ENCODE results near the gene STYXL2.

Gene STYXL2

DNA sequence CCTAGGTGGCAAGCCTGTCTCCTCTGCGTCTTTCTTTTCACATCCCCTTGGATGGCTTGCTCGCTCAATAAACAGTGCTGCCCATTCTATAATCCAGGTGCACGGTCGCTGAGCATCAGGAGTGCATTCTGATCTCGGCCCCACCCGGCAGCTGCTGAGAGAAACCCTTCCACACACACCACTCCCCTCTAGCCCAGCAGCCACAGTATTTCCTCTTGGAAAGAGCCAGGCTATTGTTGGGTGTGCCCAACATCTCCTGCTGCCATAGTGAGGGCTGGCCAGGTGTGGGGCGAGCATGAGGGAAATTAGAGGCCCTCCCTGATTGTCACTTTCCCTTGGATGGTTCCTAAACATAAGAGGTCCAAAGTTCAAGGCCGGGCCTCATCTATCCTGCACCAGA lies 28.4 kb upstream of the STYXL2 start:
- TF ChIP-seq CTCF (IDR thresholded peaks at IDR 0.05), result no peak
- DNase-seq (ENCODE audit: low spot score), result no peak
- no peak overlapping the region for H3K27ac ChIP-seq
- no peak overlapping the region for H3K4me3 ChIP-seq

DNA sequence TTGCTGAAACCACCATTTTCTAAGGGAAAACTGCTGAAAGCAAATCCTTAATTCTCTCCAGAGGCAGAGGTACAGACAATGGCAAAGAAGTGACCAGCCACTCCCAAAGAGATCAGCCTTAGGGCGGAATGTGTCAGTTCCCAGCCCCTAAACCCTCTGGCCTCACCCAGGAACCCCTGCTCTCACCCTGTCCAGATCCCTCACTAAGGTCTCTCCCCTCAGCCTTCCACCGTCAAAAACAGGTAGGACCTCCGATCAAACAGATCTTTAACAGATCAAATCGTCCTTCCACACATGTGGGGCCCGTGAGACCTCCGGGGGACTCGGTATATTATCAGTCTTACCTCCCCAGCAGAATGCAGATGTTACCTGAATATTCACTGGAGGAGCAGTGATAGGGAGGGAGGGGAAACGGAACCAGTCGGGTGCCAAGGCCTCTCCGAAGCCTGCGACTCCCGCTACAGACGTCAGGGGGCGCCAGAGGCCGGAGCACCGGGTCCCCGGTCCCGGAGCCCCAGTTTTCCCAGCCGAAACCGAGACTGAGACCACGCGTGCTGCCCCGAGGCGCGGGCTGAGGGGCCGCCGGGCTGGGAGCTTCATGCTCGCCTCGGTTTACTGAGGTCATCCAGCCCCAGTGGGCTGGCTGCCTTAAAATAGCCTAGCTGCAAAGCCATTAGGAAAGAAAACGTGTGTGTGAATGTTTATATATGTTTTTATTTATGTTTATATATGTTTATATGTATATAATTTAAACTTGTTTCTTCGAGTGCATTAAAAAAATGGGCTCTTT lies 27.3 kb upstream of the STYXL2 start:
- Histone ChIP-seq H3K27ac (no peak overlapping the region), H3K4me3 (peak overlapping the region; percentile 30)
- DNase-seq (ENCODE audit: low spot score), result no peak
- peak; percentile 92 for TF ChIP-seq CTCF (IDR thresholded peaks at IDR 0.05)

GRCh38 chr1:167067904-167068303 lies 26.0 kb upstream of the STYXL2 start:
- no peak for TF ChIP-seq CTCF (IDR thresholded peaks at IDR 0.05)
- DNase-seq (ENCODE audit: low spot score), result no peak
- Histone ChIP-seq H3K4me3 (no peak overlapping the region), H3K27ac (no peak overlapping the region)

DNA sequence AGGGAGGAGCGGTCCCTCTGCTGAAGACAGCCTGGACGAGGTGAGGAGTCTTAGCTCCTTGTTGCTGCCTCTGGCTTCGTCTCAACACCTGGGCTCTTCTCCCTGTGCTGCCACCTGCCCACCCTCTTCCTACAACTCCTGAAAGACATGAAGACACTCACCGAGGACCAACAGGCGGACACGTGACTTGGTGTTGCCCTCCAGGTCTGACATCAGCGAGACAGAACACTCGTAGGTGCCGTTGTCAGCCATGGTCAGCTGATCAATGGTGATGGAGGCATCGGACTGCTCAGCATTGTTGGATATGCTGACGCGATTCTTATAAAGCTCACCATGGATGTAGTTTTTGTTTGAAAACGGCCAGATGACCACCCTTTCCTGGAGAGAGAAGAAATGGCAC lies 25.1 kb upstream of the STYXL2 start:
- no peak for DNase-seq (ENCODE audit: low spot score)
- no peak for TF ChIP-seq CTCF (IDR thresholded peaks at IDR 0.05)
- H3K4me3 ChIP-seq, result no peak overlapping the region

GRCh38 chr1:167071286-167071685 lies 22.6 kb upstream of the STYXL2 start:
- H3K27ac ChIP-seq, result no peak overlapping the region
- no peak for DNase-seq (ENCODE audit: low spot score)
- no peak for TF ChIP-seq CTCF (IDR thresholded peaks at IDR 0.05)

More for the DNA sequence above, 25.1 kb upstream of the STYXL2 start:
- no peak overlapping the region for H3K27ac ChIP-seq

DNA sequence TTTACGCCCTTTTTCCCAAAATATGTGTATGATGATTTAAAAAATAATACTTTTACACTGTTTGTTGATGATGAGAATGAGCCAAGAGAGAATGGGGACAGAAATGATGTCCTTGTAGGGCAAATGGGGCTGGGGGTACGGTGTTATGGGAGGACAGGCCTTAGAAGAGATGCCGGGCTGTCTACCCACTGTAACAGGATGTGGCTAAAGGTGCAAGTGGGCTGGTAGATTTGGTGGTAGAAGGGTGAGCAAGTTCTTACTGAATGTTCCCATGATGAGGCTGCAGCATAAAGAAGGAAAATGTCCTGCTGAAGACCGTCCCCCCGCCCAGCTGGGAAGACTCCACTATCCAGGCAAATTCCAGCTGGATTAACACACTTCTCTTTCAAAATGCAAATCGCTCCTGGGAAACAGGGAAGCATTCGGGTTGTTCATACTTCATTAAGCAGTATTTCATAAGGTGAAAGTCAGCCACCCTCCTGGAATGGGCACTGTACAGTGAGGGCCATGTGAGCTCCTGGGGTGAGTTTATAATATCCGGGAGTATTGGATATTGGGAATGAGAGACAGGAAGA lies 17.7 kb upstream of the STYXL2 start:
- no peak for TF ChIP-seq CTCF (IDR thresholded peaks at IDR 0.05)
- Histone ChIP-seq H3K27ac (no peak overlapping the region), H3K4me3 (no peak overlapping the region)
- DNase-seq (ENCODE audit: low spot score), result no peak

More at GRCh38 chr1:167071286-167071685, 22.6 kb upstream of the STYXL2 start:
- H3K4me3 ChIP-seq, result no peak overlapping the region
